Esophagus squamous epithelium (tissue), 4 donors: Measurements from ENCODE around the gene SLC43A3.

Experiments used
- POLR2A ChIP-seq, 4 donors: fragments of 450-650 bp; IDR thresholded peaks; one replicate each; pipeline ENCODE4 v1.6.1; 2017; ENCODE audit warnings: antibody characterized with exemption in 4 of 4, mild to moderate bottlenecking in 4 of 4, moderate library complexity in 3 of 4
- TF ChIP-seq, protein P1 (sequence below), 6 experiments: fragments of 450-650 bp in 4 of 6; fragments of 200-600 bp in 2 of 6; sonication (generic) in 2 of 6; IDR thresholded peaks; one replicate each; pipeline ENCODE4 v1.5.1; 2016 to 2019; ENCODE audit warnings: antibody characterized with exemption in 6 of 6, mild to moderate bottlenecking in 4 of 6, moderate library complexity in 4 of 6

DNA sequence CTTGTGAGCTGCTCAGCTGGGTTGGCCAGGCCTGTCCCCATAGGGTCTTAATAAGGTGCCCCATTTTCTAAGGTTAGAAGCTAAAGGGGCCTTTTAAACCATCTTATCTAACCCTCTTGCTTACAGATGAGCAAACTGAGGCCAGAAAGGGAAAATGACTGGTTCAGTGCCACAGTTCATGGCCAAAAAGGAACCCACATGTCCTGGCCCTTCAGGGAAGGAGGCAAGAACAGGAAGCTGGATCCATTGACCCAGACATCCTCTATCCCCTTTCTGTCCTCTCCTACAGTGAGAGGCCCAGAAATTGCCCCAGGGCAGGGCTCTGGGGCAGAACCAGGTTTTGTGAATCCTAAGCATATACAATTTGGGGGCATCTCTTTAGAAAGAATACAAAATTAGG, 56.0 kb downstream of the SLC43A3 start:
- no peak for TF ChIP-seq POLR2A (IDR thresholded peaks at IDR 0.05)
- TF ChIP-seq, protein P1, sequence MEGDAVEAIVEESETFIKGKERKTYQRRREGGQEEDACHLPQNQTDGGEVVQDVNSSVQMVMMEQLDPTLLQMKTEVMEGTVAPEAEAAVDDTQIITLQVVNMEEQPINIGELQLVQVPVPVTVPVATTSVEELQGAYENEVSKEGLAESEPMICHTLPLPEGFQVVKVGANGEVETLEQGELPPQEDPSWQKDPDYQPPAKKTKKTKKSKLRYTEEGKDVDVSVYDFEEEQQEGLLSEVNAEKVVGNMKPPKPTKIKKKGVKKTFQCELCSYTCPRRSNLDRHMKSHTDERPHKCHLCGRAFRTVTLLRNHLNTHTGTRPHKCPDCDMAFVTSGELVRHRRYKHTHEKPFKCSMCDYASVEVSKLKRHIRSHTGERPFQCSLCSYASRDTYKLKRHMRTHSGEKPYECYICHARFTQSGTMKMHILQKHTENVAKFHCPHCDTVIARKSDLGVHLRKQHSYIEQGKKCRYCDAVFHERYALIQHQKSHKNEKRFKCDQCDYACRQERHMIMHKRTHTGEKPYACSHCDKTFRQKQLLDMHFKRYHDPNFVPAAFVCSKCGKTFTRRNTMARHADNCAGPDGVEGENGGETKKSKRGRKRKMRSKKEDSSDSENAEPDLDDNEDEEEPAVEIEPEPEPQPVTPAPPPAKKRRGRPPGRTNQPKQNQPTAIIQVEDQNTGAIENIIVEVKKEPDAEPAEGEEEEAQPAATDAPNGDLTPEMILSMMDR (IDR thresholded peaks at IDR 0.05) = no peak
